NCI-H2171 (cell line): ENCODE measurements around the gene OR6C75.
"Not testable (repeated sequence)": the region's sequence is repeated elsewhere in the genome, so short reads cannot be mapped to it uniquely, and the experiment has no call there.

Experiments used
- DNase-seq: peaks from one replicate; lab custom pipeline; 2025; lab: John Stamatoyannopoulos, UW

Gene OR6C75

DNA sequence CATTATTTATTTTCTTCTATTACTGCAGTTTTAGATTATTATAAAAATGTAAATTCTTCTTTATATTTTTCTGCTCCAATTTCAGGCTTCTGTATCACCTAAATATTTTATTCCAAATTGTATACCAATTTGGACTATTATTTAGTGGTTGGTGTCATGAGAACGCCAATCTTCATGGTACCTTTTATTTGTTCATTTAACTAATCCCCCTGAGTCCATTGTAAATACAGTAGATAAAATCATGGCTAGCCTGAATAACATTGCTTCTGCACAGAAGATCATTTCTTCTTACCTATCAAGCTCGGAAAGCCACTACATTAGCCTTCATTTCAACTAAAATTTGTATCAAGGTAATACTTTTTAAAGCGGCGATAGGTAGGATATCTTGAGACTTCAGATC, at the start of gene OR6C75:
TSS of gene OR6C75 (plus strand) at position 301 of the 400 bp plus-strand sequence. CDS start 2,136 bp downstream, outside the sequence.
- no peak for DNase-seq

DNA sequence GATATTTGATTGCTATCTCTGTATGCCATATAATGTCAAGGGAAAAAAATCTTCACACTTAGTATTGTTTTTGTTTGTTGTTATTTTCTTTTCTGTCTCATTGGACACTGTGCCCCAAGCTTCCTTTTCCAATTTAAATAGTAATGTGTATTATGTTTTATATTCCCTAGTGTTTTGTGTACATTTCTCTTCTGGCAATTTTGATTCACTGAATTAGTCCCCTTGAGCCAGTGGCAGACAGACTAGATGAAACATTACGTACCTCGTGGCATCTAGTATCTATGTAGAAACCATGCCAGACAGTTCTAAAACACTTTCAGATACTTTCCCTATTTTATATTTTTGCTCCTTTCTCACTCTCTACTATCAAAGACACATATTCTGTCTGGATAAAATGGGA, 48.7 kb upstream of the OR6C75 start, which contains the start of gene OR6C1:
TSS of gene OR6C1 (plus strand) at position 301 of the 400 bp plus-strand sequence. CDS start 6,257 bp downstream, outside the sequence.
- DNase-seq = no peak

DNA sequence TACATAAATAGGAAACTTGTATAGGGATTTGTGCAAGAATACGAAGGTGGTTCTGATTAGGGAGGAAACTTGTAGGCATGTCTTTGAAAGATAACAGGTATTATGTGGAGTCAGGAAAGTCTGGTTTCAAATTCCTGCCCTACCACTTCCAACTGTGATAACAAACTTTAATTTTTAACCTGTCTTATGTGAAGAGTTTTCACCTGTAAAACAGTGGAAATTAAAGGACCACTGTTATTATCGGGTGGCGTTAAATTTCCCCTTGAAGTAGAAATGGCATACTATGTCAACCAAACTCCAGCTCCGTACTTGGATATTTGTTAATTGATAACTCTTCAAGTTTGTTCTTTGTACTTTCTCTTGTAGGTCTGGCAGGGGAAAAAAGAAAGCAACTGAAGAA, 42.6 kb upstream of the OR6C75 start:
- DNase-seq = no peak

DNA sequence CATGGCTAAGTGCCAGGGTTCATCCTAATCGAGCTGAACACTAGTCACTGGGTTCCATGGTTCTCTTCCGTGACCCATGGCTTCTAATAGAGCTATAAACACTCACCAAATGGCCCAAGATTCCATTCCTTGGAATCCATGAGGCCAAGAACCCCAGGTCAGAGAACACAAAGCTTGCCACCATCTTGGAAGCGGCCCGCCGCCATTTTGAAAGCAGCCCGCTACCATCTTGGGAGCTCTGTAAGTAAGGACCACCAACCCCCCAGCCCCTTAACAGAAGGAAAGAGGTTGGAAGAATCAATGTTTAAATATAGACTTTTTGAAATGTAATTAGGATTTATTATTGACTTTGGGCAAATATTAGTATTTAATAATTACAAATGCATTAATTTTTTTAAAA, 37.0 kb upstream of the OR6C75 start:
- DNase-seq = not testable (repeated sequence)

DNA sequence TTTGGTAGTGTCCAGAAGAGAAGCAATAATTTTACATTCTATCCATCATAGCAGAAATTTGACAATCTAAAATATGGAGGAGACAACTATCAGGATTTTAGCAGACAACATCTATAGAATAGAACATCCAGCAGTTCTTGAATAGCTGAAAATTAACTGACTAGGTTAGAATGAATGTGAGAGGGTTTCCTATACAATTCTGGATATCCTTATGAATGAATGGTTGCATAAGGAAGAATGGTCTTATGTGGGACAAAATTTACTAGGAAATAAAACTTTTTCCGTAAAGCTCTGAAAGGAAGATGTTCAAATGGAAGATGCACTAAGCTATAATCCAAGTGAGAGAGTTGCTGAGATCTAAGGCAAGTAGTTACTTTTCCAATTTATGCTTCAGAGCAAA, 32.3 kb upstream of the OR6C75 start, which contains the start of gene OR6C3:
TSS of gene OR6C3 (plus strand) at position 301 of the 400 bp plus-strand sequence. CDS start 955 bp downstream, outside the sequence.
- no peak for DNase-seq

DNA sequence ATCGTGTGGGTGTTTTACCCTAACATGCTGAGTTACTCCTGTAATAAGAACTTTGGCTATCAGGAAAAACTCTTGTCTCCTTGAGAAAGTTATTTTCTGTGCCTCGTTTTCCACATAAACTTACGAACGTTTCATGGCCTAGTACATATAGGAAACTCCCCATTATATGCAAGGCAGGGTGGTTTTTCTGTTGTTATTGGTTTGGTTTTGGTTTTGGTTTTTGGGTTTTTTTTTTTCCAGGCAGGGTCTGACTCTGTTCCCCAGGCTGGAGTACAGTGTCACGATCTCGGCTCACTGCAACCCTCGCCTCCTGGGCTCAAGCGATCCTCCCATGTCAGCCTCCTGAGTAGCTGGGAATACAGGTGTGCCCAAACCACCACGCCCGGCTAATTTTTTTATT, 26.8 kb upstream of the OR6C75 start:
- no peak for DNase-seq

DNA sequence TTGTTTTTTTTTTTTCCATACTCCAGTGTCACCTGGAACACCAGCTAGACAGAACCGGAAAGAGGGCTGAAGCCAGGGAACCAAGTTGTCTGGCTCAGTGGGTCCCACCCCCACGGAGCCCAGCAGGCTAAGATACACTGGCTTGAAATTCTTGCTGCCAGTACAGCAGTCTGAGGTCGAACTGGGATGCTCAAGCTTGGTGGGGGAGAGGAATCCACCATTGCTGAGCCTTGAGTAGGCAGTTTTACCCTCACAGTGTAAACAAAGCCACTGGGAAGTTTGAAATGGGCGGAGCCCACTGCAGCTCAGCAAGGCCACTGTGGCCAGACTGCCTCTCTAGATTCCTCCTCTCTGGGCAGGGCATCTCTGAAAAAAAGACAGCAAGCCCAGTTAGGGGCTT, 7.4 kb upstream of the OR6C75 start:
- DNase-seq = not testable (repeated sequence)

DNA sequence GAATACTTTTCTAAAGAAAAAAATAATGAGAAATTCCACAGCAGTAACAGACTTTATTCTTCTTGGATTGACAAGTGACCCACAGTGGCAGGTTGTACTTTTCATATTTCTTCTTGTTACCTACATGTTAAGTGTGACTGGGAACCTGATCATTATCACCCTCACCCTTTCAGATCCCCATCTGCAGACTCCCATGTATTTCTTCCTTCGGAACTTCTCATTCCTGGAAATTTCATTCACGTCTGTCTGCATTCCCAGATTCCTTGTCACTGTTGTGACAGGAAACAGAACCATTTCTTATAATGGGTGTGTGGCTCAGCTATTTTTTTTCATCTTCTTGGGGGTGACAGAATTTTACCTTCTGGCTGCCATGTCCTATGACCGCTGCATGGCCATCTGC, 2.3 kb downstream of the OR6C75 start:
- DNase-seq = no peak

DNA sequence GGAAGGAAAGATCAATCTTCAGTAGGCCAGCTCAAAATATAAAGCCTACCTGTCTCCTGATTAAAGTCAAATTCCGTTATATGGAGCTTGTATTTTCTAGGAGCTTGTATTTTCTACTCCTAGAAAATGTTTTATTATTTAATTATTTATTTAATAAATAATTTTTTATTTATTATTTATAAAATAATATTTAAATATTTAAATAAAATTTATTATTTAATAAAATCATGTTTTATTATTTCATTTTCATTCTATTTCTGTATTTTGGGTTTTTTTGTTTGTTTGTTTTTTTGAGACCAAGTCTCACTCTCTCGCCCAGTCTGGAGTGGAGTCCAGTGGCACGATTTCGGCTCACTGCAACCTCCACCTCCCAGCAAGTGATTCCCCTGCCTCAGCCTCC, 9.7 kb downstream of the OR6C75 start:
- no peak for DNase-seq

DNA sequence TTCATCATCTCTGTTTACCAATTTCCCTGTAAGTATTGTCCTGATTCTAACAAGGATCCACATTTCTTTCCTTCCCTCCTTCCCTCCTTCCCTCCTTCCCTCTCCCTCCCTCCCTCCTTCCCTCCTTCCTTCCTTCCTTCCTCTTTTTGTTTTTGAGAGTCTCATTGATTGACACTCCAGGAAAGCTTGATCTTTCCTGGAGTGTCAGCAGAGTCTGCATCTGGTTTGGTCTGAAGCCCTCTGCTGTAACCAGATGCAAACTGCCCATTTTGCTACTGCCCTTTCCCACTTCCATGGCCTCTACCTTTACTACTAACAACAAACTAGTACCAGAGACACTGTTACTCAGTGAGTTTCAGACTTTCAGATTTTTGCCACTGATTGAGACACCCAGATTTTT, 23.1 kb downstream of the OR6C75 start:
- DNase-seq = no peak

DNA sequence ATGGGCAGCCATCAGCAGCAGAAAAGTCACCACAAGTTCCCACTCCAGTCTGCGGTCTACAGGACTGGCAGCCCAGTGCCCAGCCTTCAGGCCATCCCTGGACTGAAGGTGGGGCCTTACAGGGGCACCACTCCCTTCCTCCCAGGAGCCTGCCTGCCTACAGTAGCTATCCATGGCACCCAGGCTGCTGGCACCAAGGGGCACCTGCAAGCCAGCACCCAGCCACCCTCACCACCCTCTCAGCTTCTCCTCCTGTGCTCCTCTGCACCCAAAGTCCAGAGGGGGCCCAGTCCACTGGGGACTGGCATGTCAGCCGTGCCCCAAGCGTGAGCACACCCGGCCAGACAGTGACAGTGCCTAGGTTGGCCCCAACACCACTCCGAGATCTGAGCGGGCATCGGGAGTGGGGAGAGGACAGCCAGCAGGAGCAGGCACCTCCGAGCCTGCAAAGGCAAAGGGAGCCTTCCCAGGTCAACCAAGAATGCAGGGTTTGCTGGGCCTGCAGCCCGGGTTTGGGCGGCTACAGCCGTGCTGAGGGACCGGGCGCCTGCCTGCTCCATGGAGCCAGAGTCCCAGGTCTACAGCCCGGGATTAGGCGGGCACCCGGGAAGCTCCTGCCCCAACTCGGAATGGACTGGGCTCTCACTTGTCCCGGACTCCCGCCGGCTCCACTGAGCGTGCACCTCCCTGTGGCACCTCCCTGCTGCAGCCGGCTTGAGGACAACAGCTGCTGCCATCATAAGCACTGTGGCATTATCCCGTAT, 29.4 kb downstream of the OR6C75 start:
- DNase-seq = no peak

DNA sequence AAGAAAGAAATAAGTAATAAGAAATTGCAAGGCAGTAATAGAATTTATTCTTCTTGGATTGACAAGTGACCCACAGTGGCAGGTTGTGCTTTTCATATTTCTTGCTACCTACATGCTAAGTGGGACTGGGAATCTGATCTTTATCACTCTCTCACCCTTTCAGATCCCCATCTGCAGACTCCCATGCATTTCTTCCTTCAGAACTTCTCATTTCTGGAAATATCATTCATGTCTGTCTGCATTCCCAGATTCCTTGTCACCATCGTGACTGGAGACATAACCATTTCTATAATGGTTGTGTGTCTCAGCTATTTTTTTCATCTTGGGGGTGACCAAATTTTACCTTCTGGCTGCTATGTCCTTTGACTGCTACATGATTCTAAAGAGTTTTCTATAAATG, 33.6 kb downstream of the OR6C75 start:
- DNase-seq = no peak

DNA sequence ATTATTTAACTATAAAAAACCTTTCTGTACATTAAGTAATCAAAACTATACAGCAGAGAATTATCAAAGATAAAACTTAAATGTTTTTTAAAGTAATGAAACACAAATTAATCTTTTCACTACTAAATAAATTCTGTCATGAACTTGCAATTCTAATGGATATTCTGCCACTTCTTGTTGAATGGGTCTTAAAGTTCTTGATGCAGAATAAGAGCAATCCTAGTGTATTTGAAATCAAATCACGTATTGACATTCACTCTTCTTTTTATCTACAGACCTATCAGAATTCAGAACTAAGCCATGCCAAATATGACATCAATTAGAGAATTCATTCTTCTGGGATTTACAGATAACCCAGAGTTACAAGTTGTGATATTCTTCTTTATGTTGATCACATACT, 37.5 kb downstream of the OR6C75 start, which contains the start of gene OR6C65:
TSS of gene OR6C65 (plus strand) at position 301 of the 400 bp plus-strand sequence. CDS start at position 301, 0 bp downstream.
- DNase-seq = no peak

DNA sequence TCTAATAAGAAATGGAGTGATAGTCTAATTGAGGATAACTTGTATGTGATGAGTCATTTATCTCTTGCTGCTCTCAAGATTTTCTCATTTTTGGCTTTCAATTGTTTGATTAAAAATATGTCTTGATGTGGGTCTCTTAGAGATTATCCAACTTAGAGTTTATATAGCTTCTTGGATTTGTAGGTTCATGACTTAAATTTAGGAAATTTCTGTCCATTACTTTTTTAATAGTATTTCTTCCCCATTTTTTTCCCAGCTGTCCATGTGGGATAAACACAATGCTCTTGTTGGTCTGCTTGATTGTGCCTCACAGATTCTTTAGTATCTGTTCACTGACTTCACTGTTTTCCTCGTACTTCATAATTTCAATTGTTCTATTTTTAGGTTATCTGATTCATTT, 45.1 kb downstream of the OR6C75 start:
- DNase-seq = no peak

DNA sequence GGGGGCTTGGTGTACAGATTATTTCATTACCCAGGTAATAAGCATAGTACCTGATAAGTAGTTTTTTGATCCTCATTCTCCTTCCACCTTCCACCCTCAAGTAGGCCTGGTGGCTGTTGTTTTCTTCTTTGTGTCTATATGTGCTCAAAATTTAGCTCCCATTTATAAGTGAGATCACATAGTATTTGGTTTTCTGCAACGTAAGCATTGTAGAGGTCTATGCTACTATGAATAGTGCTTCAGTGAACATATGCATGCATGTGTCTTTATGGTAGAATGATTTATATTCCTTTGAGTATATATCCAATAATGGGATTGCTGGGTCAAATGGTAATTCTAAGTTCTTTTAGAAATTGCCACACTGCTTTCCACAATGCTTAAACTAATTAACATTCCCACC, 46.4 kb downstream of the OR6C75 start:
- DNase-seq = not testable (repeated sequence)

DNA sequence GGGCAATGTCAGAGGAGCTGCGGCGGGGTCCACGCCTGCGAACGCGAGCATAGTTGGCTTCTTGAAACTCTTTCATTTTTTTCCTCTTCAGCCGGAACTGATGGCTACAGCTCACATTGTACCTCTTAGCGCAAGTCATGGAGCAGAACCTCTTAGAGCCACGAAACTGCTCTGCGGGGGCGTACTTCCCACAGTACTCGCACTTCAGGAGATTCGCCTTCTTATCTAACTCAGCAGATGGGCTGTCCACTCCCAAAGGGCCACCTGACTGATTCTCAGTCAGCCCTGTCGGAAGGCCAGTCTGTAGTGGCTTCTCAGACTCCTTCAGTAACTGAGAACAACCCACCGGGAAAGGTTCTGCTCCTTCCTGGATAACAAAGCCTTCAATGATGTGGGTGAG, 49.4 kb downstream of the OR6C75 start:
- not testable (repeated sequence) for DNase-seq

DNA sequence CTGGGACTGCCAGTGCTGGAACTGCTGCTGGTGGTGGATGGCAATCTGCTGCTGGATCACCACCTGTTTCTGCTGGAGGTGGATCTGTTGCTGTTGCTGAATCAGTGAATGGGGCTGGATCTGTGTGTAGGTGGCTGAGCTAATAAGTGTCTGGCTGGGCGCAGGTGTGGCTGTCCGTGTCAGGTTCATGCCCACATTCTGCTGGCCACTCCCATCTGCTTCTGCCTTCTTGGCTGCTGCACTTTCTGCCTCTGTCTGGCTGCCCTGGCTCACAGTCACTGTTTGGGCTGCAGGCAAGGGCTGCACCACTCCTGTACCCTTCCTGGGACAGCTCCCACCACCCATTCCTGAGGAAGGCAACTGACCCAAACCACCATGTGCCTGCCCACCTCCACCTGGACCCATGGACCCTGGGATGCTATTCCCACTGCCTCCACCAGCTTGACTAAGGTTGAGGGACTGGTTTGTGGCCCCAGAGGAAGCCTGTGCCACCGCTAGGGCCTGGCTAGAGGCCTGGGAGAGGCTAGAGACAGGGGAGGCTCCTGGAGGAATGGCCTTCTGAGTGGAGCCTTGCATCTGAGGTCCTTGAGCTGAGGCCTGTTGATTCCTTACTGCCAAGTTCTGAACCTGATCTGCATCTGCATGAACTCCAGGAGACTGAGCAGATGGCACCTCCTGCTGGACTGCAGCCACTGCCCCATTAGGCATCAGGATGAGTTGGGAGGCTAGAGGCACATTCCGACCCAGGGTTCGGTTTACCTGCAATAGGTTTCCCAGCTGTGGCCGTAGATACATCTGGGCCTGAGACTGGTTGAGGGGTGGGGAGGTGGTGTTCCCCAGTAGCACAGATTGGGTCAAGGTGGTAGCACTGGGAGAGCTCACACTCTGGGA, 51.0 kb downstream of the OR6C75 start:
- not testable (repeated sequence) for DNase-seq

DNA sequence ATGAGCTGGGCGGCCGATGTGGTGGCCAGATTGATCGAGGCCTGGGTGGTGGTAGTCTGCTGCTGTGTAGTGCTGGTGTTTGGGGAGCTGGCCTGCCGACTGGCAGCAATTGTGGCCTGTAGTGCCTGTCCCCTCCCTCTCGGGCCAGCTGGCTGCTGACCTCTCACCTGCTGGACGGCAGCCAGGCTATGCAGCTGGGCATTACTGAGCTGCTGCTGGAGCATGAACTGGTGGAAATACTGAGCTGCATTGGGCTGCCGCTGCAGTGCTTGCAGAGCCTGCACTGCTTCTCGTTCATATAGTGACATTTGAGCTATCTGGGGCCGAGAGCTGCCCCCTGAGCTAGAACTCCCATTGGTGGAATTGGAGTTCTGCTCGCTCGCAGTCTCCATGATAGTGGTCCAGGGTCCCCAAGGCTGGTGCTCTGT, 51.6 kb downstream of the OR6C75 start:
- not testable (repeated sequence) for DNase-seq

DNA sequence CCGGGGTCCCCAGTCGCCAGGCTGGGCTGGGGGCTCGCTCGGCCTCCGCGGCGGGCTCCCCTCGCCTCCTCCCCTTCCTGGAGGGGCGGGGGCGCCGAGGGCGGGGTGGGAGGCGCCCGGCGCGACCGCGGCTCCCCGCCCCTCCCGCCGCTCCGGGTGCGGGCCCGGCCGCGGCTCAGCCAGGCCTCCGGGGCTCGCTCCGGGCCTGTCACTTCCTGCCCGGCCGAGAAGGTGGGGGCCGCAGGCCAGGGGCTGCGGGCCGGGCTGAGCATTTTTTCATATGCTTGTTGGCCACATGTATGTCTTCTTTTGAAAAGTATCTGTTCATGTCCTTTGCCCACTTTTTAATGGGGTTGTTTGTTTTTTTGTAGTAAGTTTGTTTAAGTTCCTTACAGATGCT, 52.1 kb downstream of the OR6C75 start:
- not testable (repeated sequence) for DNase-seq

DNA sequence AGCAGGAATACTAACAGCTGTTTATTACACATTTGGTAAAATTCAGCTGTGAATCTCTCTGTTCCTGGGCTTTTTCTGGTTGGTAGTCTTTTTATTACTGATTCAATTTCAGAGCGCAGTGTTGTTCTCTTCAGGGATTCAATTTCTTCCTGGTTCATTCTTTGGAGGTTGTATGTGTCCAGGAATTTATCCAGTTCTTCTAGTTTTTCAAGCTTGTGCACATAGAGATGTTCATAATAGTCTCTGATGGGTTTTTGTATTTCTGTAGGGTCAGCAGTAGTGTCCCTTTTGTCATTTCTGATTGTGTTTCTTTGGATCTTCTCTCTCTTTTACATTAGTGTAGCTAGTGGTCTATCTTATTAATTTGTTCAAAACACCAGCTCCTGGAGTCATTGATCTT, 54.2 kb downstream of the OR6C75 start:
- no peak for DNase-seq
